GM12892 (cell line): ENCODE data around the gene TAF11L8. TPM values are rescaled to one million over a fixed set of nuclear protein-coding genes. Genes with fewer than 3 reads are reported as not detected.
"Not testable (repeated sequence)": the region's sequence is repeated elsewhere in the genome, so short reads cannot be mapped to it uniquely, and the experiment has no call there.

ENCODE experiments used
- DNase-seq: peaks from one replicate; pipeline ENCODE4 v3.0.0; 2011; ENCODE audit not compliant: insufficient read length
- FAIRE-seq: peaks from 2 replicates; lab custom pipeline; 2011; peaks lifted over from hg19 to GRCh38; lab: Jason Lieb, UNC
- POLR2A ChIP-seq: IDR thresholded peaks from 2 replicates; pipeline ENCODE4 v1.6.1; 2011; ENCODE audit warnings: low read depth, low read length, control low read depth
- POLR2AphosphoS5 ChIP-seq: IDR thresholded peaks from 2 replicates; pipeline ENCODE4 v1.6.1; 2011; ENCODE audit warnings: low read depth, low read length, control low read depth
- TAF1 ChIP-seq: IDR thresholded peaks from 2 replicates; pipeline ENCODE4 v1.6.1; 2011; ENCODE audit warnings: low read depth, mild to moderate bottlenecking, control low read depth, low read length, borderline replicate concordance
- polyA plus RNA-seq: library from polyadenylated mRNA; unstranded; fragments of >200 nt; gene quantifications from one replicate; pipeline ENCODE4 v1.2.1, GENCODE V29; 2012; ENCODE audit warnings: missing spikeins, inconsistent platforms; ENCODE audit not compliant: missing spikeins

TAF11L8 gene
- polyA plus RNA-seq, result not detected

GRCh38 chr5:17590860-17591259 is at the start of gene TAF11L8:
Gene TAF11L8 (minus strand): TSS chr5:17590960.
- FAIRE-seq, DNase-seq: not testable (repeated sequence)

- DNase-seq (no peak), FAIRE-seq (no peak)
These were observed 43.4 kb upstream of the TAF11L8 start, which contains the start of gene TAF11L14 for GRCh38 chr5:17634160-17634559. Gene TAF11L14 (plus strand): TSS chr5:17634460.

DNA sequence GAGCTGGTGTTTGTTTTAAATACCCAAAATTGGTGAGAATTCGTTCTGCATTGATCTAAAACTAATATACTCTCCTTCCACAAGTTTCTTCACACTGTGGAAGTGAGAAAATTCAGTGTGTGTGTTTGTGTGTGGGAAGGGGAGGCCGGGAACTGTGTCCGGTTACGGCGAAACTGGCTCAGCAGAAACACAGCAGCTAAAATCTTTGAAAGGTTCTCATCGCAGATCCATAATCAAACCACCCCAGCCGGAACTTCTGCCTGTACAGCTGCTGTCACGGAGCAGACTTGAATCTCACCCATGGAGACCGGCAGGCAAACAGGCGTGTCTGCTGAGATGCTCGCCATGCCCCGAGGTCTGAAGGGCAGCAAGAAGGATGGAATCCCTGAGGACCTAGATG is 41.0 kb upstream of the TAF11L8 start, which contains the start of gene TAF11L13:
TSS of gene TAF11L13 (plus strand) at position 301 of the 400 bp plus-strand sequence.
- not testable (repeated sequence) for DNase-seq, FAIRE-seq

More at GRCh38 chr5:17634160-17634559, 43.4 kb upstream of the TAF11L8 start, which contains the start of gene TAF11L14:
- TF ChIP-seq POLR2A (no peak), POLR2AphosphoS5 (no peak), TAF1 (no peak)

DNA sequence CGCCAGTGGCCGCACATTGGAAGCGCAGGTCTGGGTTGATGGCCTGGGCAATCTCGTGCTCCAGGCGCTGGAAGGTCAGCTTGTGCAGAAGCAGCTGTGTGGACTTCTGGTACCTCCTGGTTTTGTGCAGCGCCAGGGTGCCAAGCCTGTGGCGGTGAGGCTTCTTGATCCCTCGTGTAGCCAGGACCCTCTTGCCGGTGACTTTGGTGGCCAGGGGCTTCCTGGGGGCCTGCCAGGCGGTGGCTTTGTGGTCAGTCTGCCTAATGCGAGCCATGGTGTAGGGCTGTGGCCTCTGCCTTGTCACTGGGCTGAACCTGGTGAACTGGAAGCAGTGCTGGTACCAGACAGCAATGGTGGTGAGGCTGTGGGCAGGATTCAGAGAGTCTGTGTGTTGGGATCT is 34.9 kb upstream of the TAF11L8 start:
- no peak for TF ChIP-seq POLR2A
- TF ChIP-seq POLR2AphosphoS5, result no peak
- TF ChIP-seq TAF1, result no peak
- FAIRE-seq (no peak), DNase-seq (no peak)

GRCh38 chr5:17620627-17621026 is 29.9 kb upstream of the TAF11L8 start:
- DNase-seq, result no peak
- no peak for TF ChIP-seq POLR2A
- TF ChIP-seq TAF1, result no peak
- no peak for TF ChIP-seq POLR2AphosphoS5

GRCh38 chr5:17619354-17619753 is 28.6 kb upstream of the TAF11L8 start:
- TF ChIP-seq POLR2AphosphoS5, result no peak
- no peak for TF ChIP-seq TAF1
- no peak for TF ChIP-seq POLR2A
- DNase-seq, result no peak
- FAIRE-seq, result no peak

More at GRCh38 chr5:17620627-17621026, 29.9 kb upstream of the TAF11L8 start:
- FAIRE-seq, result no peak

DNA sequence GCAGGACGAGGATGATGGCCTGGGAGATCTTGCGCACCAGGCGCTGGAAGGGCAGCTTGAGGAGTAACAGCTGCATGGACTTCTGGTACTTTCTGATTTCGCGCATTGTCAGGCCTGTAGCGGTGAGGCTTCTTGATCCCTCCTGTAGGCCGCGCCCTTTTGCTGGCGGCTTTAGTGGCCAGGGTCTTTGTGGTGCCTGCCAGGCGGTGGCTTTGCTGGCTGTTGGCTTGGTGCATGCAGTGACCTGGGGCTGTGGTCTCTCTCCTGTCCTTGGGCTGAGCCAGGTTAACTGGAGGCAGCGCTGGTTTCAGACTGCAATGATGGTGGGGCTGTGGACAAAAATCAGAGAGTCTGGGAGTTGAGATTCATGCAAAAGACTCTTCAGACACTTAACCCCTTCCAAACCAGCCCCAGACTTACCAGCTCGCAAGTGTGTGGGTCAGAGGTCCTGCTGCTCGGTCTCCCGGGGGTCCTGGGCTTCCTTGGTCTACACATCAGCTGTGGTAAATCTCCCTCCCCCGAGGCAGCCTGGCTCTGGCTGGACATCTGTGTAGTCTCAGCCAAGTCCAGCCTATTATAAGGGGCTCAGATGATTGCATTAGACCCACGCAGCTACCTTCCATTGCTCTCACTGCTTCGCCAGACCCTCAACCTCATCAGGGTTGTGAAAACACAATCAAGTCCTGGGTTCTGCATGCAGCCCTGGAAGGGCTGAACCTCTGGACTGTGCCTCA is 24.3 kb upstream of the TAF11L8 start:
- TF ChIP-seq POLR2AphosphoS5 (no peak), POLR2A (no peak), TAF1 (no peak)
- no peak for DNase-seq
- no peak for FAIRE-seq

- not testable (repeated sequence) for FAIRE-seq, DNase-seq
These were observed 19.3 kb upstream of the TAF11L8 start, which contains the start of gene TAF11L12 for GRCh38 chr5:17610092-17610491. Gene TAF11L12 (plus strand): TSS chr5:17610392.

GRCh38 chr5:17607461-17607860 is 16.7 kb upstream of the TAF11L8 start:
- FAIRE-seq, DNase-seq: not testable (repeated sequence)

GRCh38 chr5:17604951-17605350 is 14.2 kb upstream of the TAF11L8 start:
- no peak for FAIRE-seq
- no peak for TF ChIP-seq POLR2A
- no peak for TF ChIP-seq POLR2AphosphoS5
- no peak for TF ChIP-seq TAF1

DNA sequence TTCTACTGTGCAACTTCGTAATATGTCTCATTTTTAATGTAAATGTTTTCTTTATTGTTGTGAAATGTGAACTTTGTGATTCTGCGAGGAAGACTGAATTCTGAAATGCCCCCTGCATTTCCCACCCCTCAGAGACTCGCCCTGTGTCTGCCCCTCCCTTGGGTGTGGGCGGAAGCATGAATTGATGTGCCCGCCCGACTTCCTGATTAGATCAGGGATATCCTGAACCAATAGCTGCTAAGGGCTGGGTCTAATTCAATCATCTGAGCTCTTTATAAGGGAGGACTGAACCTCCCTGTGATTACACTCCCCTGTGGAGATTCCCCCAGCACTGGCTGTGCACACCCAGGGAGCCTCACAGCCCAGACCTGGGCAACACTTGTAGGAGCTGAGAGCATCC is 13.1 kb upstream of the TAF11L8 start, which contains the start of gene TAF11L11:
TSS of gene TAF11L11 (plus strand) at position 304 of the 400 bp plus-strand sequence.
- not testable (repeated sequence) for DNase-seq, FAIRE-seq

More at GRCh38 chr5:17604951-17605350, 14.2 kb upstream of the TAF11L8 start:
- no peak for DNase-seq

- FAIRE-seq, DNase-seq: not testable (repeated sequence)
These were observed 7.0 kb upstream of the TAF11L8 start, which contains the start of gene TAF11L10 for GRCh38 chr5:17597728-17598127. Gene TAF11L10 (minus strand): TSS chr5:17597828.

DNA sequence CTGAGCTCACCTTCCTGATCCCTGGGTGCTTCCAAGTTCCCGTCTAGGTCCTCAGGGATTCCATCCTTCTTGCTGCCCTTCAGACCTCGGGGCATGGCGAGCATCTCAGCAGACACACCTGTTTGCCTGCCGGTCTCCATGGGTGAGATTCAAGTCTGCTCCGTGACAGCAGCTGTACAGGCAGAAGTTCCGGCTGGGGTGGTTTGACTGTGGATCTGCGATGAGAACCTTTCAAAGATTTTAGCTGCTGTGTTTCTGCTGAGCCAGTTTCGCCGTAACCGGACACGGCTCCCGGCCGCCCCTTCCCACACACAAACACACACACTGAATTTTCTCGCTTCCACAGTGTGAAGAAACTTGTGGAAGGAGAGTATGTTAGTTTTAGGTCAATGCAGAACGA is 3.5 kb upstream of the TAF11L8 start, which contains the start of gene TAF11L9:
TSS of gene TAF11L9 (minus strand) at position 140 of the 400 bp plus-strand sequence.
- DNase-seq, FAIRE-seq: not testable (repeated sequence)

GRCh38 chr5:17585658-17586057 is 5.1 kb downstream of the TAF11L8 start, which contains the start of gene TAF11L7:
Gene TAF11L7 (minus strand): TSS chr5:17585758.
- not testable (repeated sequence) for FAIRE-seq, DNase-seq
